Cardiac fibroblast (primary cell): ENCODE measurements around the gene PCNX2.

ENCODE experiments used
- DNase-seq, 2 donors: peaks; one replicate each; pipeline versions ENCODE4 v3.0.0 to v3.0.0-alpha.2; 2010; ENCODE audit warnings: low read depth in 2 of 2
- H3K4me3 ChIP-seq, 2 donors: replicated peaks in 1 of 2; 1 replicate in 1 of 2; 2 replicates in 1 of 2; pipeline ENCODE4 v1.5.1; 2011; ENCODE audit warnings: low read depth in 2 of 2, low read length in 2 of 2, mild to moderate bottlenecking in 2 of 2, moderate library complexity in 1 of 2
- TF ChIP-seq, protein P1 (sequence below): IDR thresholded peaks from one replicate; pipeline ENCODE4 v1.5.1; 2011; ENCODE audit warnings: low read depth, mild to moderate bottlenecking, low read length, inconsistent platforms

The PCNX2 gene

DNA sequence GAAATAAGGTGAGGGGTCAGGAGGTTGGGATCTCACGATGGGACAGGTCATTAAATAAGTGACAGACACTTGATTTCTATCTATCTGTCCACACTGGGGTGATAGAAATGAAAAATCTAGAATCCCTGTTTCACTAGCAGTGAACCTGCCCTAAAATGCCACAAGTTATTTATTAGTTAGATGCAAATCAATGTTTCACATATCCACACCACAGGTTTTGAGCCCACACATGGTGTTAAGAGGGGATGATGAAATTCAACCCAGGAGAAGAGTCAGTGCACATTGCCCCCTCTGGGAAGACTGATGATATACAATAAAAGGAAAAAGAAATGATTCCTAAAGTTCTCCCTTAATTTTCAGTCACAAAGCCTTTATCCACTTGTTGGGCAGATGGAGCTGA, 355.3 kb downstream of the PCNX2 start:
- TF ChIP-seq, protein P1, sequence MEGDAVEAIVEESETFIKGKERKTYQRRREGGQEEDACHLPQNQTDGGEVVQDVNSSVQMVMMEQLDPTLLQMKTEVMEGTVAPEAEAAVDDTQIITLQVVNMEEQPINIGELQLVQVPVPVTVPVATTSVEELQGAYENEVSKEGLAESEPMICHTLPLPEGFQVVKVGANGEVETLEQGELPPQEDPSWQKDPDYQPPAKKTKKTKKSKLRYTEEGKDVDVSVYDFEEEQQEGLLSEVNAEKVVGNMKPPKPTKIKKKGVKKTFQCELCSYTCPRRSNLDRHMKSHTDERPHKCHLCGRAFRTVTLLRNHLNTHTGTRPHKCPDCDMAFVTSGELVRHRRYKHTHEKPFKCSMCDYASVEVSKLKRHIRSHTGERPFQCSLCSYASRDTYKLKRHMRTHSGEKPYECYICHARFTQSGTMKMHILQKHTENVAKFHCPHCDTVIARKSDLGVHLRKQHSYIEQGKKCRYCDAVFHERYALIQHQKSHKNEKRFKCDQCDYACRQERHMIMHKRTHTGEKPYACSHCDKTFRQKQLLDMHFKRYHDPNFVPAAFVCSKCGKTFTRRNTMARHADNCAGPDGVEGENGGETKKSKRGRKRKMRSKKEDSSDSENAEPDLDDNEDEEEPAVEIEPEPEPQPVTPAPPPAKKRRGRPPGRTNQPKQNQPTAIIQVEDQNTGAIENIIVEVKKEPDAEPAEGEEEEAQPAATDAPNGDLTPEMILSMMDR: no peak
- H3K4me3 ChIP-seq: no peak overlapping the region
- no peak for DNase-seq

DNA sequence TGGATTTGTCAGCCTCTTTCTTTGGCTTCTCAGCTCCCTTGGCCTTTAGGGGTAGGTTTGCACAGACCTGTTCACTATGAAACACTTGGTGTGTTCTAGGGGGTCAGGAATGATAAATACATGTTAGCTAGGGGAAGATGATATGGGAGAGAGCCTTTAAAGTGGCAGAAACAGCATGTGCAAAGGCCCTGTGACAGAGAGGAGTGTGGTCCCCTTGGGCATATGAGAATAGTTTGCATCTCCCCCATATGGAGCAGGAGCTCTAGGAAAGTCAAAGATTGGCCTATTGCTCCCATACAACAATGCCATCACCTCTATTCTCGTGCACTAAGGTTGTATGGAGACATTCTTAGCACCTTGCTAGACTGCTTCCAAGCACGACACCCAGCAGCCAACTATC, 355.8 kb downstream of the PCNX2 start:
- no peak overlapping the region for H3K4me3 ChIP-seq
- TF ChIP-seq, protein P1: no peak
- no peak for DNase-seq

DNA sequence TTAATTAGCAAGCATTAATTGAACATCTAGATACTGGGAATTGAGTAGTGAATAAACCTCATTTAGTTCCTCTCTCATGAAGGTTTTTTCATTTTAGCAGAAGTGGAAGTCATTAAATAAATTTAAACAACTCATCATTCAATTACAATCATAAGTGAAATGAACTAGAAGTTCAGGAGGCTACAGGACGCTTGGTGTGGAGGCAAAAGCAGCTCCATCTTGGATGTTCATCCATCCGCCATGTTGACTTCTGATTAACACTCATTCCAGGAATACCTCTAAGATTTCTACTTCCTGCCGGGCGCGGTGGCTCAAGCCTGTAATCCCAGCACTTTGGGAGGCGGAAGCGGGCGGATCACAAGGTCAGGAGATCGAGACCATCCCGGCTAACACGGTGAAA, 356.6 kb downstream of the PCNX2 start:
- H3K4me3 ChIP-seq: no peak overlapping the region
- no peak for DNase-seq
- TF ChIP-seq, protein P1: no peak

DNA sequence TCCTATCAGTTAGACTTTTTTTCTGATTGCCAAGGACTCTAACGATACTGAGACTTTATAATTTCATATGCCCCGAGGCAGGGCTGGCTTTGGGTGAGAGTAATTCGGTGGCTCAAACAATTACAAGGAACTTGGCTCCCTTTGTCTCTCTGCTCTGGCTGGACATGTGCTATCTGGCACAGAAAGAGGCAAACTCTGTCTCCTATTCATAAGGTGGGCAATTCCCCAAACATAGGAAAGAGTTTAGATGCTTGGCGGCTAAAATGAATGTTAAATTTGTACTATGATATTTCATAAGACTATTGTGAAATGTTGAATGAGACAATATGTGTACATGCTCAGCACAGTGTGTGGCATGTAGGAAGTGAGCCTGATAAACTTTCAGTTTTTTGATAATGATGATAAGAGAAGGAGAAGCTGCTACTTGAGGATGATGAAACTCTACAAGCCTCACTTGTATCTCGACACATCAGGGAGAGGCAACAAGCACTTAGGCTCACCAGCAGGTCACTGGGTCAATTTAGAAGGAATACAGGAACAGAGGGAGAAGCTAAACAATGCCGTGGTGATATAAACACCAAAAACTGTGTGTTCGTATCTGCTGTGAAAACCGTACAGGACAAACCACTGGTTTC, 357.7 kb downstream of the PCNX2 start:
- TF ChIP-seq, protein P1: no peak
- no peak overlapping the region for H3K4me3 ChIP-seq
- DNase-seq: no peak

DNA sequence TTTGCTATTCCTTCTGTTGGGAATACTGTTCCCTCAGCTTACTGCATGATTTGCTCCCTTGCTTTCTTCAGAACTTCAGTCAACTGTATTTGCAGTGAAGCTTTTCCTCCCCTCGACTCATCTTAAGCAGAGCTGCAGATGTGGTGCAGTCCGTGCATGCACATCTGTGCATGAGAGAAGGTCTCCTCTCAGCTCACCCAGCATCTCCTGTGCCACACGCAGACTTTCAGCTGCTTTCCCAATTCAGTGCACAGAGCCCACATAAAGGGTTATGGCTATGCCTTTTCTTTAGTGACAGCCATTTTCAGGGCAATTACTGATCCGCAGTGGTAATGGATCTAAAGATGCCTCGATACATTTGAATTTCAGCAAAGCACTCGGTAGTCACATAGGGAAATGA, 358.6 kb downstream of the PCNX2 start:
- TF ChIP-seq, protein P1: no peak
- no peak for DNase-seq
- no peak overlapping the region for H3K4me3 ChIP-seq
